Activated CD4-positive, alpha-beta T cell treated with anti-CD3 and anti-CD28 coated beads, Interleukin-2, Interleukin-6, amounts not matched to agents 100 ng/mL and 50 ng/mL, durations not matched to agents 16 hours and 8 hours (primary cell): ENCODE measurements around the gene PTPRD.

Experiments
- DNase-seq: peaks from one replicate; pipeline ENCODE4 v3.0.0-alpha.2; 2020

PTPRD gene

DNA sequence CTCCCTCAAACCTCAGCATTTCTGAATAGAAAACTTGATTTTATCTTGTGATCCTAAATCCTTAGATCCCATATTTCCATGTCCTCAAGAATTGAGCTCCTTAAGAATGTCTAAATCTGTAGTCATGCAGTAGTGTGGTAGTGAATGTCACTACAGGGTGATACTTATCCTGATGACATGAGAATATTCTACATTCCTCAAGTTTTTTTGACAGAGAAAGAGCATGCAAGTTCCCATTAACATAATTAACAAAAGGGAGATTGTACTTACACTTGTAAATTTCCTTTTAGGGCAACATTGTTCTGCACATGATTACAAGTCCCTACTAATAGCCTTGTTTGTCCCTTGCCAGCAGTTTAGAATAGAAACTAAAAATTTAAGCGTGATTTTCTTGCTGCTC is 352.3 kb downstream of the PTPRD start:
- no peak for DNase-seq

DNA sequence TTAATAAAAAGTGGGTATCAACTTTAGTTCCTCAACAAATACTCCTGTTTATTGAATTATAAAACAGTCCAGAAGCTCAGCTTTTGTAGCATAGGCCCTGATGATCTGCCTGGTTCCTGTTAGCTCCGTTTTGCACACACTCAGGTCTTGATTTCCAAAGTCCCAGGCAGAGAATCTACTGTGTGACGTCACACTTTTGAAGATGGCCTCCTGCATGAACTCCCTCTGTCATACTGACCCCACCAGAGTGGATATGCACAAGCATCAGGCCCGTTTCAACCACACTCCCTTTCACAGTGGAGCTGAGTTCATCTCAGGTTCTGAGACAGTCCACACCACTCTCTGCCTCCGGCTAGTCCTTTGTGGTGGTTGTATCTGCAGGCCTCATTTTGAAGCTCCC is 353.1 kb downstream of the PTPRD start:
- DNase-seq = no peak

DNA sequence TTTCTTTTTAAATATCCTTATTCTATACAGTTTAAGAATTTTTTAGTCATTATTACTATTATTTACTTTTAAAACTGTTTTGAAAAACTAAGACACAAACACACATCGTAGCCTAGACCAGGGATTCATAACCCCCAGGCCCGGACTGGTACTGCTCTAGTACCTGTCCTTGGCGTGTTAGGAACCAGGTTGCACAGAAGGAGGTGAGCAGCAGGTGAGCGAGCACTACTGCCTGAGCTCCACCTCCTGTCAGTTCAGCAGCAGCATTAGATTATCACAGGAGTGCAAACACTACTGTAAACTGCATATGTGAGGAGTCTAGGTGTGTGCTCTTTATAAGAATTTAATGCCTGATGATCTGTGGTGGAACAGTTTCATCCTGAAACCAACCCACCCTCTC is 357.0 kb downstream of the PTPRD start:
- DNase-seq = no peak

DNA sequence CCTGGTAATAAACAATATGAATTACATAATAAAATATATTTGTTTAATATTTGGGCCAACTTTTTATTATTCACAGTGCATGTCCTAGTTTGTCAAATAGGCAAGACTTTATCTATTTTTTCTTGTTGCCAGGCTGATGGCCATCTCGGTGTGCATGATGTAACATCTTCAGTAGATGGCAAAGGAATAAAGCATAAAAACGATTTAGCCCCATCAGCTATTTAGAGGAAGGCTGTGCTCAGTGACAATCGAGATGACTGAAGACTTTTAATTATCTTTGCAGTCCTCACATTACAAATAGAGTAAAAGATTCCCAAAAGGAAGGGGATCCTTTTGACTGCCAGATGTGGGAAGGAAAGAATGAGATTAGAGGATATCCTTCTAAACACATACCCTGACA is 358.5 kb downstream of the PTPRD start:
- DNase-seq = no peak

DNA sequence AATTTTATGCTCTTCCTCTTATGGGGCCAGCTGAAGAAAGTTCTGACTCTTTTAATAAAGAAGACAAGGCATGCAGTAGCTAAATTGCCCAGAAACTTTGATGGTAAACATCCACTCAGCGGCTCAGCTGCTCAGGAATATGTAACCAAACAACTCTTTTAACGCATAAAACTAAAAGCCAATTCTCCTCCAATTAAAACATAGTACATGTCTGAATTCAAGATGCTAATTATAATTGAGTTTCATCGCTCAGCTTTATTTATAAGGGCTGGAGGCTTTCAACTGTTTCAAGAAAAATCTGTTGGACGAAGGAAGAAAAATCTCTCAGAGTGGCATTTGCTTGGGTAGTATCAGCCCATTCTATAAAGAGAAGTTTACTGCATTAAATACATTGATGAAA is 359.5 kb downstream of the PTPRD start:
- DNase-seq = no peak

DNA sequence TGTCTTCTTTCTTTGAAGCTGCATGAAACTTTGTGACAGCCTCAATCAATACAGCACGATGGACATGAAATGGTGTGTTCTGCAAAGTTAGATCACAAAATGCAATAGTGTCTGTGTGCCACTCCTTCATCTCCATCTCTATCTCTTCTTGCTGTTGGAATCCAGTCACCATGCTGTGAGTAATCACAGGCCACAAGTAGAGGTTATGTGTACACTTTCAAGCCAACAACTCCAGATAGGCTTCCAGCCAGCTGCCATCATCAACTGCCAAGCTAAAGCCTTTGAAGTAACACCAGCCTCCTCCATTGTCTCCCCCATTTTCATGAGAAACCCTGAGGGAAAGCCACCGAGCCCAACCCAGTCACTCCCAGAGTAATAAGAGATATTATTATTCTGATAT is 360.6 kb downstream of the PTPRD start:
- DNase-seq = no peak

DNA sequence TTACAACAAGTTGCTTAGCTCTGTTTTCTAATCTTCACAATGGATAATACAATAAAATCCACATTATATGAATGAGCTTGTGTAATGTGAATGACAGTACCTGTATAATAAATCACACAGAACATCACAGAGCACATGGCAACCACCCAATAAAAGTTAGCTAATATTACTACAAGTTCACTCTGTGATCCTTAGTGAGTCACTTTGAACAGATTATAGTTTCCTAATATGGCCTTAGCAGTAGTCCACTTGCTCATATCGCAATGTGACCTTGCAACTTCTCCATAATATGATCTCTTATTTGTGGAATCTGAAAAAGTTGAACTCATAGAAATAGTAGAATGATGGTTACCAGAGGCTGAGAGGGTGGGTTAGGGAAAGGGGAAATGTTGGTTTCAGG is 361.3 kb downstream of the PTPRD start:
- DNase-seq = no peak

DNA sequence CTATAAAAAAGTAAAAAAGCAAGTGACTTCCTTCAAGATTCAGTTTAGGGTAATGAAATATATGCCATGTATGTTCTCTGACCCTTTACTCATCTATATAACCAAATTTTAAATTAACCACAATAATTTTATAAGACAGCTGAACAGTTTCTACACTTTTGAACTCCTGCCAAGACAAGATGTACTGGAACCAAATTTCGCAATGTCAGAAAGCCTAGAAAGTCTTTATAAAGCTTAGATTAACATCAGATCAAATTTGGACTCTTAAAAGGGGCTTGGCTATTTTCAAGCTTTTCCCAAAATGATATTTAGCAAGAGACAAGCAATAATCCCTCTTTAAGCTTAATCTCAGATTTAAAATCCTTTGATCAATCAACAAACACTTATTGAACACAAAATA is 362.6 kb downstream of the PTPRD start:
- DNase-seq = no peak

DNA sequence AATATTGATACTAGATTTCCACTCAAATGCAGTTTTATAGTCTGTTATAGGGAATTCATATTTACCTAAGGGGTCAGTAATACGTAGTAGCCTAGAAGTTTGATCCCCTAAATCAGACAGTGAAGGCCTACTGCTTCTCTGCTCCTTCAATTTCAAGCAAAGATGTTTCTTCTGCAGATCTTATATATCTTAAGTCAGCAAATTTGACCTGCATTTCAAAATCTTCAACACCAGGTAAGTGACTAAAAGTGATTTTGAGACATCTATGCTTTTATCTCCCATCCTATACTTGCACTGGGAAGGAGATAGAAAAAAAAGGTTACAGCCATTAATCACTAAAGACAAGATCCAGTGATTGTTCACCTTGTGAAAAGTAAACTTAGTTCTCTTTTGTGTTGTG is 363.9 kb downstream of the PTPRD start:
- no peak for DNase-seq

DNA sequence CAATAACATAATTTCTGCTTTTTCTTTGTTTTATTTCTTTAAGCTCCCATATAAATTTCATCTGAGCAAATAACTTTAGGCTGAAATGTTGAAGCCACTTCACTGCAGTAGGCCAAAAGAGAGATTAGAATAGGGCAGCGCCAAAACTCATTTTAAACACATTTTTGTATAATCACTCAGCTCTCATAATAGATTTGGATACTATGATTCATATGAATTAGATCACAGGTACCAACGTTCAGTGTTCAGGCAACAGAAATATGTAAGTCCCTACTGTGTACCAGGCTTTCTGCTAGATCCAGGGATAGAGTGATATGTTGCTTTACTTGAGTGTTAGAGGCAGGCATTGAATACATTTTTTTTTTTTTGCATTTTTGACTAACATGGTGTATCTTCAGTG is 370.5 kb downstream of the PTPRD start:
- DNase-seq = no peak

DNA sequence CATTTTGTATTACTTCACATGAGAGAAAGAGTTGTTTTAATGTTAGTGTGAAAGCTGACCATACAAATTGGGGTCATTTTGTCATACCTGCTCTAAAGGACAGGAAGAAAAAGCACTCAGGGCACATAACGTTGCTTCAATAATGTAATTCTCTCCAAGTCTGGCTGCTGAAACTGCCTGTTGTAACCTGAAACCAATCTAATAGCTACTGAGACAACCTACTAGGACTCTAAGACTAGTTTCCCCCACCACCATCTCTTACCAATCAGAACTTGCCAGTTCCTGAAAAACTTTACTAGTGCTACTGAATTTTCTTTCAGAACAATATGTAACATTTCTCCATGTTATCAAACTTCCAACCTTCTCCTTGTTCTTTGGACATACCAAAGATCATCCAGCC is 374.7 kb downstream of the PTPRD start:
- no peak for DNase-seq

DNA sequence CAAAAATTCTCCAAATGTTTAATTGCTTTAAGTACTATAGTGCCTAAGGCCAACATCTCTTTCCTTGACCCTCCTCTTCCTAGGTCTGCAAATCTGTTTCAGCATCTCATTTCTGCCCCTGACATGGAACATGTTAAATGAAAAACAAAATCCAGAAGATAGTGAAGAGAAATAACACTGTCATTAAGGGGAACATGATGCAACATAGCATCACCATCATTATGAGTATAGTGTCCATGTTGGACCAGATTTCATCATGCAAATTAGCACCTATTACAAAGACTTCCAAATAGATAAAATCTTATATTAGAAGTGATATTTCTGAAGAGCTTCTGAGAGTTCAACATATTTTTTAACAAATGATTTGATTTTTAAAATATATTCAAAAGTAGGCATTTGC is 375.2 kb downstream of the PTPRD start:
- no peak for DNase-seq

DNA sequence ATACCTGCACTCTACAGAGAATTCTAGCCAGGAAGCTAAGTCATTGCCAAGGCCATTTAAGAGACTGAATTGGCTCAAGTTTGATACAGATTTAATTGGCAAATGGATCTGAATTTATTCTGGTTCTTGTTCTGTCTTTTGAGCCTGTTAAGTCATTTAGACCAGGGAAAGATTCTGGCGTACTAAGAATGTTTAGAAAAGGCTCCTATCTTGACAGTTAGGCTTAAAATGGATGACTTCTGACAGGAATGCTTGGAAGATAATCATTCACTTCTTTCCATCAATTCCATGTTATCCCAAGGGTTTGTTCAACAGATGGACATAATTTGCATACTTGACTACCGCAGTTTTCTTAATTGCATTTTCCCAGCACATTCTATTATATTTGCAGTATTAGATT is 376.6 kb downstream of the PTPRD start:
- DNase-seq = no peak

DNA sequence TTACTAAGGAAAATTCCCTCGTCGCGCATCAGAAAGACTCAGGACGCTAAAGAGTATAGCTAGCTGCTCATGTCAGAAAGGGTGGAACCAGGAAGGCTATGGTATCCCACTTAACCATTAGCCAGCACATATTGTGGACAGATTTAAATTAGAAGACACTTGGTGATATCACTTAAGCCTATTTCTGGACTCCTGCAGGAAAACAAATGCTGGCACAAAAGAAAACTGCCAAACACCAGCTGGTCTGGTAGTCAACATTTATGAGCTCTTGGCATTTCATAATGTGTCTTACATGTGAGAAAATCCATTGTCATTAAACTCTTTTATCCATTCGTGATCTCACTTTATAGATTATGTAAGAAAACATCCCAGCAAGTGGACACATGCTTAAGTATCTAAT is 377.4 kb downstream of the PTPRD start:
- DNase-seq = no peak

DNA sequence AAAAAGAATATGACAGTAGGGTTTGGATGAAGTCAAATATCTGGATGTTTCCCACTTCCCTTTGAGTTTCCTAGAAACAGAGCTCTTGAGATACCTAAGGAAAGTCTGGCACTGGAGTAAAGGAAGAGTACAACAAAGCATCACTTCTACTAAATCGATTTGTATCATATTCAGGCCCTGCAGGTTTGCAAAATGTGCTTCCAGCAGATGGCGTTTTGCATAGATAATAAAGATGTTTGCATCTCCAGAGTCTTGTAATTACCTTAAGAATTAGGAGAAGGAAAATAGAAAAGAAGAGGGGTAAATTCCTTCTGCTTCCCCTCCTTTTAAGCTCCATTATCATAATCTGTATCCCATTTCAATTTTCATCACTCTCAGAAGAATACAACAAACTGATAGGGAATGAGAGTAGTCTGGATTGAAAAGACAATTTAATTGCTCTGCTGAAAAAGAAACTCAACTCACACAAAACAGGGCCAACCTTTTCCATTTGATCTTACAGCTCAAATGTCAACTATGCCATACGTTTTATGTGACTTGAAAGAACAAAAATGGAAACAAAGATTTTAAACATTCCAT is 380.4 kb downstream of the PTPRD start:
- no peak for DNase-seq

DNA sequence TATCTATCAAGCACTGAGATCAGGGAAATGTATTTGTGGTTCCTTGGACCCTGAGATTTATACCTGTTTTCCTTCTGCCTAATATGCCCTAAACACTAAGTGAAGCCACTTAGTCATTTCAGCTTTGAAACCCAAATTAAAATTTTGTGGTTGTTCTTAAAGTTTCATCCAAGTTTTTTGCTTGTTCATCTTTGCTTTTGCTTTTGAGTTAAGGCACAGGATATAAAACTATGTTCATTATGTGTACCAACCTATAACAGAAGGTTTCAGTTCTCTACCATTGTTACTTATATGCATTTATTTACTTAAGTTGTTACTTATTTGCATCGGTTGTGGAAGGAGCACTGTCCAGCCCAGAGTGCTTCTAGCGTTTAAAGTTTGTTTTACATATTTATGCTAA is 382.3 kb downstream of the PTPRD start:
- DNase-seq = no peak

DNA sequence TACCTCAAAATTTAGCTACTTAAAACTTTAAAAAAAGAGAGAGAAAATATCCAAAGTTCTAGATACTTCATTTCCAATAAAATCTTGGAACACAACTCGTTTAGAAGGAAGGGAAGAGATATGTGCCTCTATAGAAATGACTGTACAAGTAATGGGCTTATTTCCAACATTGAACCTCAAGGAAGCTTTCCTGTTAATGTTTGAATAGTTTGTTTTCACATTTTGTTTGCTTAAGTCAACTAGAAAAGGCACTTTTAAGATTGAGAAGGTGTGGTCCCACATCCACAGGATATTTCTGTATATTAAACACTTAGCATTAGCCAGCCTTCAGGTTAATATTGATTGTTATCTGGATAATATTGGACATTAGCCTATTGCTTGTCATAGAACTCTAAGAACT is 384.7 kb downstream of the PTPRD start:
- DNase-seq = no peak

DNA sequence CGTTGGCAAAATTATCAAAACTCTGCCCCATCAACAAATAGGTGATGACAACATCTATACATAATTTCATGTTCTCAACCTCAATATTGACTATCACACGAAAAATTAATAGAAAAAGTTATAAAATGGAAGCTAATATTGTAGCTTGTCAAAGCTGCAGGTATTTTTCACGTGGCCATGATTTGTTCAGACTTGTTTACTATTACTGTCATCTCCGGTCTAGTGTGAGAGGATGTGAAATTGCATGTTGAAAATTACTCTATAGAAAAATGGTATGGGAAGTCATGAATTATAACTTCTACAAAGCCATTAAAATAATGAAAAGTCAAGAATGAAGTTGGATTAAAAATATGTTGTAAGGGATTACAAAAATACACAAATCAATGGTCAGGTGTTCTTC is 385.8 kb downstream of the PTPRD start:
- DNase-seq = no peak

DNA sequence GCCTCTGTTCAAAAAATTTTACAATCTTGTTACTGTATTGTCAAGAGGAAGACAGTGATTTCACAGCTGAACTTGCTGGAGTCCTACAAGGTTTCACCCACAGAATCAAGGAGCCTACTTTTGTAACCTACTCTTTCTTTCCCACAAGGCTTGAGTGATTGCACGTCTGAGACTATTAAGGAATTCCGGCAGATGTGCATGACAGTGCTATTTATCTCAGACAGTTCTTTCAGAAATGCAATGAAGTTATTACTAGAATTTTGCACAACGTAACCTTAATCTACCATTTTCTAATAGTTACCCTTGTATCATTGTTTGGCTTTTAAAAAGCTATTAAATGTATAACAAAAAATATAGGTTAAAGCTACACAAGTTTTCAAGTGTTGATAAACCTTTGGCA is 400.1 kb downstream of the PTPRD start:
- DNase-seq = no peak

DNA sequence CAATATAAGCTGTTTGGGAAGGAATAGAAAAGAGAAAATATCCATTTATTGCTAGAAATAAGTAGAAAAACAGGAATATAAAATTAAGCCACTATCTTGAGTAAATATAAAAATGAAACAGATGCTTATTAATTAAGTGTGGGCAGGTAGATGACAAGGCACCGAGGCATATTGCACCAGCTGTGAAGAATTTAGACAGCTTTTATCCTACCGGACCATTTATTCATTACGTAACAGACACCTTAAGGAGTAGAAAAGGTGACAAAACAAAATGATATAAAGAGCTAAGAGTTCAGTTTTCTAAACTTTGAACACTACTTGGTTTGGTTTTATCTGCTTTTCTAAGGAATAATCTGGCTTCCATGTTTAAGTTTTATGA is 404.1 kb downstream of the PTPRD start:
- no peak for DNase-seq

DNA sequence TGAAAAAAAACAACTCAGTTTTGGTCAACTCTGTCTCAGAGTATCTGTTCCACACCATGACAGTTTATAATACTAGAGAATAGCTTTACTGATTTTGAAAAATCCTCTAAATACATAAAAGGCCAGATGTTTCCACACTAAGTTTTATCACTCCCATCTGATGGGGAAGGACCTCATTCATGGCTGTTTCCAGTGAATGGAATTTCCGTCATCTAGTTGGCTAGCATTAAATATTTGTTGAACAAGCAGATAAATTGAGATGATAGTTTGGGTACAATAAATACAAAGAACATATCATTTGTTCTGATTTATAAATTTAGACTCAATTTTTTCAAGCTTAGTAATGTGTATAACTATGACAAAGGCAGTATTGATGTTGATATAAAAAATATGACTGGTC is 408.5 kb downstream of the PTPRD start:
- DNase-seq = no peak

DNA sequence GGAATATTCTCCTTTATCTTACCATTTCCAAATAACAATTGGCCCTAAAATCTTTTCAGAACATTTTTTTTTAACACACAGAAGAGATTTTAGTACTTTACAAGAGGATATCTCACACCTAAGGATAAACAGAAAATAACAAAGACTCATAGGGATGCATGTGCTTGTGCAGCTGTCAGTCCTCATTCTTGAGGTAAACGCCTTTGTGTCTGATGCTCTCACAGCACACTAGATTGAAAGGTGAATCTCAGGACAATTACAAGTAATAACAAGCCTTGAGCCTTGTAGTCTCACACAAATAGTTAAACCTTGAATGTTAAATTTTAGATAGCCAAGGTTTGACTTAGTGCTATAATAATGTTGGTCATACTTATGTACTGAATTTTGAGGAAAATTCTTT is 439.2 kb downstream of the PTPRD start:
- DNase-seq = no peak

DNA sequence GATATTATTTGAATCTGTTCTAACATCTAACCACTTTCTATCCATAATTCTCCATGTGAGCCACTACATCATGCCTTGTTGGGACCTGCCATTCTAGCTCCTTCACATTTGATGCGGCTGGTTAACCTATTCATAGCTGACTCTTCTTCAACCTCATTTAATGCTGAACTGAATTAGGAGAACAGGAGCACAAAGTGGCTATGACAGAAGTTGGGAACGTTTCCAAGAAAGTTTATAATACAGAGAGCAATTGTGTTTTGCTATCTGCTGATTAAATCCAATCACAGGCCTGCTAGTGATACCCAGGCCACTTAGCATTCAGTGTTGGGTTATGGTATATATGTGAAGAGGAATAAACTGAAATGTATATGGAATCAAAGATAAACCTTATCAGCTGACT is 440.3 kb downstream of the PTPRD start:
- no peak for DNase-seq

DNA sequence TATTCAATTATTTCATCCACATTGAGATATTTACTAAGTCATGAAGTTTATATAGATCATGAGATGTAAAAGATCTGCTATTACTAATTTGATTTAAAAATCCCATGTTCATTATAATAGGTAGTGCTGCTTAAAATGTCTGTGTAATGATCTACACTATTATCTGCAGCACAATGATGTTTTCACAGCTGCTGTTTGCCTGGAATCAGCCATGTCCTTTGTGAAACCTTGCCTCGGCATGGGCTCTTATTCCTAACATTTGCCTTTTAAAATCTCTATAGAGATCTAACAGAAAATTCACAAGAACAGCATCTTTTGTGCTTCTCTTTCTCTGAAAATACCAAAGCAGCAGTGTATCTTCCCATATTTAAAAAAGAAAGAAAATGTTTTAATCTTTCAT is 444.6 kb downstream of the PTPRD start:
- no peak for DNase-seq

DNA sequence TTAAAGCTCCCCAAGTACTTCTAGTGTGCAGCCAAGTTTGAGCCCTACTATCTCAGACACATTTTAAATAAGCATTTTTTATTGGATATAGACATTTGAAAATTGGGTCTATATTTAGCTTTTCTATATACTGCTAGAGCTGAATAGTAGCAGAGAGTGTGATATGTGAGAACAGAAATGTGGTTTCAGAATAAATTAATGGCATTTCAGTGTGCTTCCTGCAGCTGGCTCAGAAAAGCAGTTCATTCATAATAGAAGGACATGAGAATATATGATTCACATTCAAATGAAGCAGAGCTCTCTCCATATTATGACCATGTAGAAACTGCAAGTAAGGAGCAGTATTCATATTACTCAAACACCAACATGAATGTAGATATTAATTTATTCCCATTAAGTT is 464.0 kb downstream of the PTPRD start:
- no peak for DNase-seq
